HUDEP-2 (cell line): ENCODE results near the gene RASGRF1.

ENCODE experiments used
- DNase-seq, 76 experiments: peaks; one replicate each; lab custom pipeline; 2025; ENCODE audit not compliant: unreplicated experiment in 76 of 76; lab: John Stamatoyannopoulos, UW

RASGRF1 gene

DNA sequence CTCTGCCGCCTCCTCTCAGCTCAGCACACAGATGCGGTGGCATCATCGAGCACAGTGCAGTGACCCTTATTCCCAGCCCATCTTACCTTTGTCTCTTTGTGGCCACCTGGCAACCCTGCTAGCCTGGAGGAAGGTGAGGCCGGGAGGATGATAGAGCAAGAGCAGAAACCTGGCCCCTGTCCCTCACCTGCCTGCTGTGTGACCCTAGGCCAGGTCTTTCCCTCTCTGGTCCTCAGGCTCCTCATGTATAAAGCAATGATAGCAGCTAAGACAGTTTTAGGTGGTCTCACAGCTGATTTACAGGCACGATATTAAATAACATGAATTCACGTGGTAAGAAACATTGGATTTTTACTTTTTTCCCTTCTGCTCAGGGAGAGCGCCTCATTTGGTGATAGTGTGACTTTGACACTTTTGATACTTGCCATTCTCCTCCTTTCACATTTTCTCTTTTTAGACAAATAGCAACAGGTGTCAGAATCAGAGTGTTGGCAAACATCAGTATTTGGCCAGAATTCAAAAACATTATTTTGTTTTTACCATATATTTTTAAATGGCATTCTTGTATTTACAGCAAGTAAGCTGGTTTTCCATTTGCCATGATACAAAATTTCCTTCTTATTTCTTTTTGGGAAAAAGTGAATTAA lies 116.2 kb downstream of the RASGRF1 start:
- DNase-seq, result no peak

DNA sequence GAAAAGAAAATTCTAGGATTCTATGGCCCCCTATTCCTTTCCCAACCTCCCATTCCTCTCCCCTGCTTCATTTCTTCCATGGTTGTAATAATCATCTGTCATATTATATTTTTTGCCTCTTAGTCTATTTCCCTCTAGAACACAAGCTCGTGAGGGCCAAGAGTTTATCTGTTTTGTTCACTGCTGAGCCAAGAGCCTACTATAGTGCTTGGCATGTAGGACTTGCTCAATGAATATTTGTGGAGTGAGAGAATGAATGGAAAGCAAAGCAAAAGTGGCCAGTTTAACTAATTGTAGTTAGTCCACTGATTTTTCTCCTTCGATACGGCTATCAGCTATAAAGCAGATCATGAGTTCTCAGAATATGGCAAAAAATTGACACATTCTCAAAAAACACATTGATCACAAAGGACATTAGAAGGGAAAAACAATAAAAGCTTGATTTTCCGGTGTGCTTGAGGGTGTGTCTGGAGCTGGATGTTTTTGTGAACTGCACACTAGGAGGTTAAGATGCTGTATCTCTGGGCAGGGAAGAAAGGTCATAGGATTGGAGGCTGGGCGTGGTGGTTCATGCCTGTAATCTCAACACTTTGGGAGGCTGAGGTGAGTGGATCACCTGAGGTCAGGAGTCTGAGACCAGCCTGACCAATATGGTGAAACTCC lies 120.8 kb downstream of the RASGRF1 start:
- no peak for DNase-seq

DNA sequence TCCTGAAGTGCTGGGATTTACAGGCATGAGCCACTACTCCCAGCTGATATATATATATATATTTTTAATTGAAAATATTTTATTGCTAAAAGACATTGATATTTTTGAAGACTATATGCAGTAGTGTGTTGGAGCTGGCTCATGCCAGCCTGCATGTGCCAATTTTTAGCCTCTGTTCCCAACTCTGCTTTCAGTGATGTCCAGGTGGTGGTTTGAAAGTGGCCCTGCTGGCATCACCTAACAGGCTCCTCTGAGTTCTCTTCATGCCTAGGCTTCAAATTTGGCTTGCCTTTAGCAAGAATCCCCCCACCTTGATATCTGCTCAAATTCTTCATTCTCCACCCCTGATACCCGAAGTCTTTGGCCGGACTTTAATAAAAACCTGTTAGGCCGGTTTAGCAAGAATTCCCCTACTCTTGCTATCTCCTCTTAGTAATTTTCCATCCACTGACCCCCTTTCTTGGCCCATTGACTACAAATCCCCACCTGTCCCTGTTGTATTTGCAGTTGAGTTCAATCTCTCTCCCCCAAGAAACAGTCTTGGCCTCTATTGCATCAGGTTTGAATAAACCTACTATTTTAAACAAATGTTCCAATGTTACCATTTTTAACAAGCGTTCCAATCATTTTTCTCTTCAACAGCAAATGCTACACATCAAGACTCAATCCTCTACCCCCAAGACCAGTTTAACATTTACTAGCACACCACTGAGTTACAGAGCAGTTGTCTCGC lies 121.9 kb downstream of the RASGRF1 start:
- DNase-seq, result no peak

DNA sequence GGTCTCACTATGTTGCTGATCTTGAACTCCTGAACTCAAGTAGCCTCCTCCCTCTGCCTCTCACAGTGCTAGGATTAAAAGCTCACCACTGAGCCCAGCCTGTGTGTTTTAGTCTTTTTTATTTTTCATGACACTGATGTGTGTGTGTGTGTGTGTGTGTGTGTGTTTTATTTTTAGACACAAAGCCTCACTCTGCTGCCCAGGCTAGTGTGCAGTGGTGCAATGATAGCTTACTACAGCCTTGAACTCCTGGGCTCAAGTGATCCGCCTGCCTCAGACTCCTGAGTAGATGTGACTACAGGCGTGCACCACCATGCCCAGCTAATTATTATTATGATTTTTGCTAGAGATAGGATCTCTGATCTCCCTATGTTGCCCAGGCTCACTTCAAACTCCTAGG lies 122.5 kb downstream of the RASGRF1 start:
- no peak for DNase-seq

DNA sequence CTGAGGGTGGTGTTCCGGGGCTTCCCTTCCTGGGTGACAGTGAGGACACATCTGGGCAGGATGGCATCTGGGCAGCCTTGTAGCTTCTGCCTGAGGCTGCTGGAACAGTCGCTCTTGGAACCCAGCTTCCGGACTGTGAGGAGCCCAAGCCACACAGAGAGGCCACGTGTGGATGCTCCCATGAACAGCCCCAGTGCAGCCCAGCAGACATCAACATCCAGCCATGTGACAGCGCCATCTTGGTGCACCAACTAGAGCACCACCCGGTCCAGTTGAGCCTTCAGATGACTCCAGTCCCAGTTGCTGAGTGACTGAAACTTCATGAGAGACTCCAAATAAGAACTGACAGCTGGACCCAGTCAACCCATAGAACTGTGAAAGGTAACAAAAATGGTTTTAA lies 130.3 kb downstream of the RASGRF1 start:
- DNase-seq, result no peak

DNA sequence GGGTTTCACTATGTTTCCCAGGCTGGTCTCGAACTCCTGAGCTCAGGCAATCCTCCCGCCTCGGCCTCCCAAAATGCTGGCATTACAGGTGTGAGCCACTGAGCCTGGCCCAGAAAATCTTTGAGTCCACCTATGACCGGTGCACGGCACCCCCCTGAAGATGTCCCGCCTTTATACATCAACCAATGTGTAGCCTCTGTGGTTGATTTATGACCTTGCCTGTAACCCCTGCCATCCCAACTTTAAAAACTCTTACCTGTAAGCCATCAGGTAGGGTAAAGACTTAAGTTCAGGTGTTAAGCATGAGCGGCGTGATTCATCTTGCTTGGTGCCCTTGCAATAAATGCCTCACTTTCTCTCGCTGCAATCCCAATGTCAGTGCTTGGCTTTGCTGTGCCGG lies 131.2 kb downstream of the RASGRF1 start:
- no peak for DNase-seq

DNA sequence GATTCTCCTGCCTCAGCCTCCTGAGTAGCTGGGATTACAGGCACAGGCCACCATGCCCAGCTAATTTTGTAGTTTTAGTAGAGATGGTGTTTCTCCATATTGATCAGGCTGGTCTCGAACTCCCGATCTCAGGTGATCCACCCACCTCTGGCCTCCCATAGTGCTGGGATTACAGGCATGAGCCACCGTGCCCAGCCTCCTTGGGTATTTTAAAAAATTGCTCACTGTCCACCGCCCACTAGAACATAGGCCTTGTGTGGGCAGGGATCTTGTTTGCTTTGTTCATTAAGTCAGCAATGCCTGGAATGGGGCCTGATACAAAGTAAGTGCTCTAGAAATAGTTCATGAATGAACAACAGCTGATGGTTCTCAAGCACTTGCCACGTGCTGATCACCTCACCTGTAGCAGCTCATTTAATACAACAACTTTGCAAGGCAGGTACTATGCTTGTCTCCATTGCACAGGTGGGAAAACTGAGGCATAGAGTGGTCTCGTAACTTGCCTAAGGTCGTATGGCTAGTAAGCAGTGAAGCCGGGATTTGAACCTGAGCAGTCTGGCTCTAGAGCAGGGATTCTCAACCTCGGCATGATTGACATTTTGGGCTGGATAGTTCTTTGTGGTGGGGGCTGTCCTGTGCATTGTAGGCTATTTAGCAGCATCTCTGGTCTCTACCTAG lies 133.0 kb downstream of the RASGRF1 start:
- no peak for DNase-seq

DNA sequence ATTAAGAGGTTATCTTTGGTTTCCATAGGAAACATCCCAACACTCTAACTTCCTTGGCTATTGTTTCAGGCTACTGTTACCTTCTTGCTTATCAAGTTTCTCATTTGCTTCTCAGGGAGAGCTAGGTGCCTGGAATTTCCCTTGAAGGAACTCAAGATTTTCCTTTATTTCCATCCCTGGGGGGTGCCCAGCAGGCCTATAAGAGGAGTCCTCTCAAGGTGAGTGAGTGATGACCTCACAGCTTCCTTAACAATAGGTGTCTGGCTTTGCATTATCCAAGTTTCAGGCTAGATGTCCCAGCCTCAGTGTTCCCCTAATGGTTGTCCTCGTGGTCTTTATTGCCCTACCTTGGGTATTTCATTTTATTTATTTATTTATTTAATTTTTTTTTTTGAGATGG lies 133.6 kb downstream of the RASGRF1 start:
- DNase-seq, result no peak

DNA sequence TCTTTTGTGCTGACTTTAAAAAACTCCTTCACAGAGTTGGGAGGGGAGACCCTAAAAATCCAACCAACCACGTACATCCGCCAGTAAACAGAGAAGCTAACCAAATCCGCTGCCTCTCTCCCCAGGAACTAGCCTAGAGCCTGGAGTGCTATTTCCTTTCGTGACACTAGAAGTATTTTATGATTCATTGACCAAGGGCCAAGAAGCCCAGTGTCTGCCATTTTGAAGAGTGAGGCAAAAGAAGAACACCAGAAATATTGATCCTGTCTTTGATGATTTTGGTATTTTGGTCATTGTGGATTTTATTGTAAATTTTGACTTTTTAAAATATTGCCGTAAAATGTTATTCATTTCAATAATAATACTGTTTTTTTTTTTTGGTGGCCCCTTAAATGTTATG lies 135.2 kb downstream of the RASGRF1 start:
- DNase-seq, result no peak

DNA sequence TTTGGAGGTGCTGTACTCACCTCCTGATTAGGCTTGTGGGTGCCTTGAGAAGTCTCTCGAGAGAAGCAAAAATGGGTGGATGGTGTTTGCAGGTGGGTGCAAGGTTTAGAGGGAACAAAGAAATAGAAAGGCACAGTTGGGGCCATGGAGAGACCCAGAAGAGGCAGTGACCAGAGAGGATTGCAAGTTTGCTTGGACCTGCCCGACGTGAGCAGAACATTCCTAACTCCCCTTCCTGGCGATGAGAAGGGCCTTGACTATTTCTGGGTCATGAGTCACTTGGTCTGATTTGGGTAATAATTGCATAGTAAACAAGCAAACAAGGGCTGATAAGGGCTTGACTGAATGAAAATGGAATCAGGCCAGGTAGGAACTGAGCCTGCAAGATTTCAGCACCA lies 138.7 kb downstream of the RASGRF1 start:
- no peak for DNase-seq

DNA sequence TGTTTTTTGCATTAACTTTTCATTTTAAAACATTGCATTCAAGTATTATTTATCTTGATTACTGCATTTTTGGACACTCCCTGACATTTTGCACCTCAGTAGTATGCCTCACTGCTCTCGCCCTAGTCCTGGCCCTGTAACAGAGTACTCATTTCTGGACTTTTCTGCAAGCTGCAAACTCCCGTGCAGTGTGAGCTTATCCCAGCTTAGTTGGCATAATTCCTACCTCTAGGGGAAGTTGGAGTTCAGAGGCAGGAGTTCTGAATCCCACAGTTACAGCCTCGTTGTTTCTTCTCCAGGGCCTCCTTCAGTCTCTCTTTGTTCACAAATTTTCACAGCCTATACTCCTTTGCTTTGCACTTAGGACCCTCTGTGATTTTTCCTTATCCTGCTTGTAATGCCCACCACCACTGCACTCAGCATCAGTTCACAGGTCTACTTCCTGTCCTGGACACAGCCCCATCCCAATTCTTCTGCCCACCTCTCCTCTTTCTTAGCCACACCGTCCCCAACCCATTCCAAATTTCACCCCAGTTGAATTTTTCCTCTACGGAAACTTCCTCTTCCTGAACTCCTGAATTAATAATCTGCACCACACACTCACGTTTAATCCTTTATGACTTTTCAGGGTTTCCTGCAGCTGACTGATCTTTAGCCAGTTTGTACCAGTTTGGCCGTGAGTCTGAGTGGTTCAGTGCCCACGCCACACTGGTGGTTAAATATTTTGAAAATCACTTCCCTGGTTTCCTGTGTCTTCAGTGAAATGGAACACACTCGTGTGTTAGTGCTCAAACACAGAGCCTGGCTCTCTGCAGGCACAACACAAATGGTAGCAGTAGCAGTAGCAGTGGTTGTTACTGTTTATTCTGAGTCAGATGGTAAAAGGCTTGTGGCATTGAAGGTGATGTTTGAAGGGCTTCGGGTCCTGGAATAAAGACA lies 139.4 kb downstream of the RASGRF1 start:
- DNase-seq, result no peak

DNA sequence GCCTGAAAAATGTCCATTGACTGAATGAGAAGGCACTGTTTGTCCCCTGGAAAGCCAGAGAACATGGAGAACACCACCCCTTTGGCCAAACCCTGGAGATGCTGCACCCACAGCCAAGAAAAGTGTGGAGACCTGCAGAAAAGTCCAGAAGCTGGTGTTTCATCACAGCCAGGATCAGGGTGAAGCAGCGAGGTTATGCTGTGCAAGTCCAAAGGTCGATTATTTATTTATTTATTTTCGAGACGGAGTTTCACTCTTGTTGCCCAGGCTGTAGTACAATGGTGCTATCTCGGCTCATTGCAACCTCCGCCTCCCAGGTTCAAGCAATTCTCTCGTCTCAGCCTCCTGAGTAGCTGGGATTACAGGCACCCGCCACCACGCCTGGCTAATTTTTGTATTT lies 140.2 kb downstream of the RASGRF1 start:
- no peak for DNase-seq

DNA sequence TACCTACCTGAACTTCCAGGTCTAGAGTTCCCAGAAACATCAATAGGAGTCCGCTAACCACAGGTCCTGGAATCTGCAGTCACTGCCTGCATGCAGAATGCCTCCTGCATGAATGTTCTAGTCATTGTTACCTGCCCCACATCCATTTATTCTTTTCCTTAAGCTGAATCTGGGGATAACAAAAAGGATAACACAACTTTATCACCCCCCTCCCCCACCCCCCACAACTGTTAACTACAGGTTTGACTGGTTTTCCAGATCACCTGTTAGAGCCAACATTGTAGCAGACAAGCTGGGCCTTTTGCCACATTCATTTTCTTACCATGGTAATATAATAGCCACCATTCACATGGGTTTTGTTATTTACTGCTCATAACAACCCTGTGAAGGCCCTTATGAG lies 141.1 kb downstream of the RASGRF1 start:
- no peak for DNase-seq

DNA sequence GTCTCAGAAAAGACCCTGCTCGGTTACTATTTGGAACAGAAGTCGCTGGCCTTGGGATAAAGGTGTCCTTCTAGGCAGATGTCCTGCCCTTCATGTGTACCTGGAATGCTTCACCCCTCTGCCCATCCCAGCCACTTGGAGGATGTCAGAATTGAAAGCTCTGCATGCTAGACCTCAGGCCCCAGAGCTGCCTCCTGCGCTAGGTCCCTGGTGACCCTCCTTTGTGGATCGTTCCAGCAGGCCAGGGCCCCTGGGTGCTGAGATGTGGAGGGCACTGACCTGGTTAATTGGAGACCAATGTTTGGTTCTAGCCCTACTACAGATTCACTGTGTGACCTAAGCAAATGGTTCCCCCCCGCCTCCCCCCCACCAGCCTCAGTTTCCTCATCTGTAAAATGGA lies 143.1 kb downstream of the RASGRF1 start:
- DNase-seq, result no peak

DNA sequence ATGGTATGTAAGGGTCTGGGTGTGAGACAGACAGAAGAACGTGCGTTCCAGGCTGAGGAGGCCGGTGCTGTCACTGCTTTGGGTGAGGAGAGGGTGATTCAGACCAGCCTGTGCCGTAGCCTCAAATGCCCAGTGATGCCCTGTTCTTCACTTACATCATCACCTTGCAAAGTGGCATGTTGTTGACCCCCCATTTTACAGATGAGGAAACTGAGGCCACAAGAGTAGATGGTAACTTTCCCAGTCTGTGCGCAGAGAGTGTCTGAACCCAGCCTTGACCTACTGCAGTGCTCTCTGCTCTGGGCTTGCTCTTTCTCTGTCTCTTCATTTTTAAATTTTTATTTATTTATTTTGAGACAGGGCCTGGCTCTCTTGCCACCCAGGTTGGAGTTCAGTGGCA lies 144.1 kb downstream of the RASGRF1 start:
- DNase-seq, result no peak

DNA sequence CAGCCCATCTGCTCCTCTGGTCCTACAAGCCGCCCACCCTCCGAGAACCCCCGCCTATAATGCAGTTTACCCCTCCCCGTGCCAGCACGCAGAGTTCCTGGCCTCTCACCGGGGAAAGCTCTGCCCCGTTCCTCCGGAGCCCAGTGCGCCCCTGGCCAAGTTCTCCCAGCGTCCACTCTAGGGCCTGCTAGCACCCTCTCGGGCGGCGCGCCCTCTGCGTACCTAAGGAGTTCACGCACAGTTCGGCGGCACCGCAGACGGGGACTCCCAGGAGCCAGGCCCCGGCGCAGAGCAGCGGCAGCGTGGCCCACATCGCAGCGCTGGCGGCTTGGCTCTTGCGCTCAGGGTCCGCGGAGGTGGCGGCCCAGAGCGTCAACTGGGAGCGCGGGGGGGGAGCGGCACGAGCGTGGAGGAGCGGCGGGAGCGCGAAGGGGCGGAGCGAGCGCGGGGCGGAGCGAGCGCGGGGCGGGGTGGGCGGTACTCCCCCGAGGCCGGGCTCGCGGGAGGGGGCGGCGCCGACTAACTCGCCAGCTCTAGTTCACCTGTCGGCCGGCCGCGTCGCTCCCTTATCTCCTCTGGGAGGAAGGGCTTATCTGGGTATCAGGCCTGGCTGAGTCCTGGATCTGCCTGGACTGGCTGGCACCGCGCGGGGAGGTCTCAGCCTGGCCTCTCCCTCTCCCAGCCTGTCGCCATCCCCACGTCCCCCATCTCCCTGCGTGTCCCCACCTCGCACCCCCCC lies 145.7 kb downstream of the RASGRF1 start, which contains the start of gene CTSH:
Gene CTSH (minus strand): TSS at position 378 of the 739 bp plus-strand sequence. CDS start 65 bp downstream, at position 313.
- peak in 46 of 76 experiments; percentile 4 to 58 (median 30) for DNase-seq

DNA sequence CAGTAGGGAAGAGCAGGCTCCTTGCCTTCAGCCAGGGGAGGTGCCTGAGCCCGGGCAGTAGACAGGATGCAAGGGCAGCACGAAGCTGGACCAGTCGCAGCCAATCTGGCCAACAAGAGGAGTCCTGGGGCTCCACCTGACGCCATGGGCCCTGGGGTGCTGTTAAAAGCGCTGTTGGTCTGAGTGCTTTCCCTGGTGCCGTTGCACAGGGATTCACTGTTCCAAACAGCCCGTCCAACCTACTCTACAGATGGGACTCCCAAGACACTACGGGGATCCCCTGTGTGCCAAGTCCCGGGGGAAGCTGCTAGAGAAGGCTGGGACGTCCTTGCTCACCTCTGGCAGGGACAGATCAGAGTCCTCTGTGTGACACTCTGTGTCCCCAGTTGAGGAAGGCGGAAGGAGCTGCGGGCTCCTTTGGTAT lies 146.4 kb downstream of the RASGRF1 start:
- no peak for DNase-seq

DNA sequence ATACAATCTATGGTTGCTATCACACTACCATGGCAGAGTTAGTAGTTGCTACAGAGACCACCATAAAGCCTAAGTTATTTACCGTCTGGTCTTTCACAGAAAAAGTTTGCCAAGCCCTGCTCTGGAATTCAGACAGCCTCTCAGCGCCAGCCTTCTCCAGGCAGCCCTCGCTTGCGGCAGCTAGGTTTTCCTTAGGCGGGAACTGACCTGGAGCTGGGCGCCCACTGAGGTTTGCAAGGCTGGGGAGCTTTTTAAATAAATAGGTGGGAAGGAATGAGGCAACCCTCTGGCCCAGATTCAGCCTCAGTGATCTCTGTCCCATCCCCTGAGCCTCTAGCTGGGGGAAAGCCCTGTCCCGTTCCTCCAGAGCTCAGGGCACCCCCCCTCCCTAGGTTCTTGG lies 146.9 kb downstream of the RASGRF1 start:
- DNase-seq, result no peak

DNA sequence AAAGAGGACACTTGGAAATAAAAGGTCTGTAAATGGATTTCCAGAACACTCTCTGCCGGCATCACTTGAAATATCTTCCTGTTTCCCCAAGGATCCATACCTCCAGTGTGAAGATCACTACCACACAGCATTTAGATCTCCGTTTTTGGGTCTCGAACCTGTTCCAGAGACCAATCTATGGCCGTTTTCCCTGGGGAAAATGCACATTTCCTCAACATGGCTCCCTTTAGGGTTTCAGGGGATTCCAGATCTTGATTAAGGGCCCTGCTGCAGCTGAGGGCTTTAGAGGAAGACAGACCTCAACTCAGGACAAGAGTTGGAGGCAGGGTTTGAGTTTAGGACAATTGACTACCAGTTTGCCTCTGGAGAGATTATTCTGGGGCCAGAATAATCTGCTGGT lies 147.8 kb downstream of the RASGRF1 start:
- no peak for DNase-seq
